Lower leg skin (tissue), 4 donors: Measurements from ENCODE around the gene GAS2L2. TPM values are rescaled to one million over a fixed set of nuclear protein-coding genes. Genes with fewer than 3 reads are reported as not detected.
A peak's percentile ranks its signal among the peaks of the same experiment; 100 is the strongest.

Experiments
- DNase-seq, 2 donors: peaks; one replicate each; pipeline ENCODE4 v3.0.0-alpha.2; 2019; ENCODE audit warnings: low spot score in 2 of 2
- H3K4me3 ChIP-seq: fragments of 200-600 bp; sonication (generic); 2 replicates; pipeline ENCODE4 v1.5.1; 2017; ENCODE audit warnings: mild to moderate bottlenecking, low read depth; ENCODE audit not compliant: poor library complexity, severe bottlenecking
- POLR2A ChIP-seq, 2 donors: fragments of 450-650 bp; IDR thresholded peaks; one replicate each; pipeline ENCODE4 v1.6.1; 2016 to 2017; ENCODE audit warnings: antibody characterized with exemption in 2 of 2, mild to moderate bottlenecking in 1 of 2, moderate library complexity in 1 of 2
- WGBS, 2 donors: methylation state at CpG; one replicate each; pipeline ENCODE4 v1.1.5; 2018; 5-methylcytosine and 5-hydroxymethylcytosine counted together
- intact Hi-C: fragments of 100-400 bp; cut with DNase I; formaldehyde crosslinking; loops from one replicate; pipeline ENCODE4 v1.15.0; 2023; ENCODE audit warnings: low total_unique reads
- total RNA-seq, 4 donors: library from RNA; depleted of rRNA; stranded (reverse); fragments of >200 nt; gene quantifications; one replicate each; pipeline ENCODE4 v1.1.0, GENCODE V29; 2016
- TF ChIP-seq, protein P1 (sequence below), 3 donors: fragments of 450-650 bp; IDR thresholded peaks; one replicate each; pipeline ENCODE4 v1.5.1; 2016; ENCODE audit warnings: antibody characterized with exemption in 3 of 3, mild to moderate bottlenecking in 3 of 3, moderate library complexity in 2 of 3

GAS2L2 gene
- total RNA-seq, 4 donors from 2014 or later: 0.93 TPM; not detected in 3

DNA sequence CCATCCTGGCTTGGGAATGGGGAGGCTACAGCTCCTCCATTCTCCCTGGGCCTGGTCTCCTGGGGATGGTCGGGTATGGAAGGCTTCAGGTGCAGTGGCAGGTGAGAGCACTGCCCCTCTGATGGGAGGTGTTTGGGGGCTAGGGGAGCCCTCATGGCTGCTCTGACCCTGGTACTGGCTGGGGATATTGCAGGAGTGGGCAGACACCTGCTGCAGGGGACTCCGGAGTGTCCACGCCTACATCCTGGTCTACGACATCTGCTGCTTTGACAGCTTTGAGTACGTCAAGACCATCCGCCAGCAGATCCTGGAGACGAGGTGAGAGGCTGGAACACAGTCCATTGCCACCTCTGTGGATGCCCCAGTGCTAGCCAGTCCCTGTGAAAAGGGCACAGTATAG is 12.8 kb downstream of the GAS2L2 start:
- WGBS, 2 donors: 88 to 94% methylated on average over 6 to 7 of the region's 7 CpGs
- H3K4me3 ChIP-seq: no peak overlapping the region
- DNase-seq: peak in 1 of 2 donors; percentile 68
- intact Hi-C loops: no loop called here
- TF ChIP-seq, protein P1, sequence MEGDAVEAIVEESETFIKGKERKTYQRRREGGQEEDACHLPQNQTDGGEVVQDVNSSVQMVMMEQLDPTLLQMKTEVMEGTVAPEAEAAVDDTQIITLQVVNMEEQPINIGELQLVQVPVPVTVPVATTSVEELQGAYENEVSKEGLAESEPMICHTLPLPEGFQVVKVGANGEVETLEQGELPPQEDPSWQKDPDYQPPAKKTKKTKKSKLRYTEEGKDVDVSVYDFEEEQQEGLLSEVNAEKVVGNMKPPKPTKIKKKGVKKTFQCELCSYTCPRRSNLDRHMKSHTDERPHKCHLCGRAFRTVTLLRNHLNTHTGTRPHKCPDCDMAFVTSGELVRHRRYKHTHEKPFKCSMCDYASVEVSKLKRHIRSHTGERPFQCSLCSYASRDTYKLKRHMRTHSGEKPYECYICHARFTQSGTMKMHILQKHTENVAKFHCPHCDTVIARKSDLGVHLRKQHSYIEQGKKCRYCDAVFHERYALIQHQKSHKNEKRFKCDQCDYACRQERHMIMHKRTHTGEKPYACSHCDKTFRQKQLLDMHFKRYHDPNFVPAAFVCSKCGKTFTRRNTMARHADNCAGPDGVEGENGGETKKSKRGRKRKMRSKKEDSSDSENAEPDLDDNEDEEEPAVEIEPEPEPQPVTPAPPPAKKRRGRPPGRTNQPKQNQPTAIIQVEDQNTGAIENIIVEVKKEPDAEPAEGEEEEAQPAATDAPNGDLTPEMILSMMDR (IDR thresholded peaks at IDR 0.05): no peak
- no peak for TF ChIP-seq POLR2A (IDR thresholded peaks at IDR 0.05)

DNA sequence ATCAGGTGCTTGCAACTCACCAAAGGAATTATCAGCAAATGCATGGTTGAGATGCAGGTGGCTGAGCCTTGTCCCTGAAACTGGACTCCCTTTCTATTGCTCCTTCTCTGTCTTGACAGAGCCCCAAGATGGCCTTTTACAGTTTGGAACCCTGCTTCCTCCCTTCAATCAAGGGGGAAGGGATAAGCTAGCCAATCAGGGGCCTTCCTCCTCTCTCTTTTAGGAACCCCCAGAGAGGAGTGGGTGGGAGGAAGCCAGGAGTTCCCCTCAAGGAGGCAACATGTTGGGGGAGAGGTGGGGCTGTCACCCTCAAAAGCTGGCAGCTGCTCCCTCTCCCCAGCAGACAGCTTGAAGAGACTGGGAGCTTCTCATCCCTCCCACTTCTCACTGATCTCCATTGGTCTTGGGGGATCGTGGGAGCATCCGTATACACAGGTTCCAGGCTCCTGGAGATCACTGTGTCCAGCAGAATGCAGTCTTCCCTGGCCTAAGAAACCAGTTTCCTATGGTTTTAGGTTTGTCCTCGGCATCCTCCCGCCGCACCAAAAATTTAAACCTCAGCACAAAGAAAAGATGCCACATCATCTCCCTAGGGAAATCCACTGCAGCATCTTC is 14.4 kb downstream of the GAS2L2 start:
- H3K4me3 ChIP-seq: no peak overlapping the region
- intact Hi-C loops: no loop called here
- TF ChIP-seq POLR2A (IDR thresholded peaks at IDR 0.05): no peak
- TF ChIP-seq, protein P1 (IDR thresholded peaks at IDR 0.05): no peak
- DNase-seq: peak in 1 of 2 donors; percentile 76
- WGBS, 2 donors: 89% methylated on average over 5 of the region's 5 CpGs

DNA sequence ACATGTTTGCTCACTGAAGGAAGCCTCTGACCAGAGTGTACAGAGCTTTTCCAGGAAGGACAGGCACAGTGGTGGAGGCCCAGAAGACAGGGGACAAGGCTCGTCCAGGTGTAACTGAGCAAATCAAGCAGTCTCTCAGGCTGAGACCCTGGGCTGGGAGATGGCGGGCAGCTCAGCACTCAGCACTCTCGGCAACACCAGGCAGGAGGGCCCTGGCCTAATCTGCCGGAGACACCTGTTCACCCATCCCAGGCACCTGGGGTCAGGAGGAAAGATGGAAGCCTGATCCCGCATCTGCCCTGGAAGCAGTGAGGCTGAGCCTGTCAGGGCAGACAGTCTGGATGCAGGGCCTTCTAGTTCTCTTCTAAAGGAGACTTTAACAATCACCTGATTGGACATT is 16.8 kb downstream of the GAS2L2 start:
- 95 to 96% methylated on average over 5 of the region's 5 CpGs for WGBS, 2 donors
- intact Hi-C loops: no loop called here
- TF ChIP-seq, protein P1 (IDR thresholded peaks at IDR 0.05): no peak
- no peak for TF ChIP-seq POLR2A (IDR thresholded peaks at IDR 0.05)
- DNase-seq: peak in 1 of 2 donors; percentile 79
- no peak overlapping the region for H3K4me3 ChIP-seq

DNA sequence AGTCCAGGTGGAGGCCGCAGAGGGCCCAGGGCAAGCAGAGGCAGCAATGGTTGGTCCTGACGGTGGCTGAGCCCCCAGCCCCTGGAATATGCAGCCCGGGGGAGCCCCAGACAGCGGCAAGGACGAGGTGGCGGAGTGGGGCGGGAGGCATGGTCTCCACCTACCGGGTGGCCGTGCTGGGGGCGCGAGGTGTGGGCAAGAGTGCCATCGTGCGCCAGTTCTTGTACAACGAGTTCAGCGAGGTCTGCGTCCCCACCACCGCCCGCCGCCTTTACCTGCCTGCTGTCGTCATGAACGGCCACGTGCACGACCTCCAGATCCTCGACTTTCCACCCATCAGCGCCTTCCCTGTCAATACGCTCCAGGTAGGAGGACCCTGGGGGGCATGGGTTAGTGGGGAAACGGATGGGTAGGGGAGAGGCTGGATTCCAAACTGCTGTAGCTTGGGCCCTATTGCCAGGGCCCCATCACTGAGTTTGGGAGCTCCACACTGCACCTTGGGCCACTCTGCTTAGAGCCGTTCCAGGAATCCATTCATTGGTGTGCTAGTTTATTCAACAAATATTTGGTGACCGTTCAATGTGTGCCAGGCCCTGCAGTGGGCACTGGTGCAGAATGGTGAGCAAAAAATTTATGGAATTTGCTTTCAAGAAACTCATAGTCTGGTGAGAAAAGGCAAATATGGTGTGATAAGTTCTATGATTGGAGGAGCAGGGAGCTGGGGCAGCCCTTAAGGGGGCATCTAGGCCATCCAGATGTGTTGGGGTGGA is 17.8 kb downstream of the GAS2L2 start:
- TF ChIP-seq, protein P1 (IDR thresholded peaks at IDR 0.05): no peak
- TF ChIP-seq POLR2A (IDR thresholded peaks at IDR 0.05): no peak
- intact Hi-C loops: no loop called here
- DNase-seq: peak in 1 of 2 donors; percentile 85
- WGBS, 2 donors: 82 to 90% methylated on average over 26 to 29 of the region's 29 CpGs
- no peak overlapping the region for H3K4me3 ChIP-seq

DNA sequence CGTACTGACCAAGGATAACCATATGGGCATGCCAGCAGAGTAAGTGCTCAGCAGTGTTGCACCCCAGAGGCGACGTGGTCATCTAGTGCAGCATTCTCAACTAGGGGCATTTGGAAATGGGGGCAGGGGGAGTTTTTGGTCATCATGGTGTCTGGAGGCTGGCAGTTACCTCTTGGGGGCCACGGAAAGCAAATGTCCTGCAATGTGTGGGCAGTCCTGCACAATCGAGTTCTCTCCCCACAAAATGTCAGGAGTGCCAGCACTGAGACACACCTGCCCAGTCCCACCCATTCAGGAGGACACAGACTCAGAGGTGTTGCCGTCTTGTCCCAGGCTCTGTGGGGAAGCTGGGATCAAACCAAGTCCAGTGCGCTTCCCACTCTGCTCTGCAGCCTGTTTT is 18.6 kb downstream of the GAS2L2 start:
- WGBS, 2 donors: 88 to 91% methylated on average over 7 of the region's 7 CpGs
- DNase-seq: peak in 1 of 2 donors; percentile 81
- no peak overlapping the region for H3K4me3 ChIP-seq
- TF ChIP-seq, protein P1 (IDR thresholded peaks at IDR 0.05): no peak
- TF ChIP-seq POLR2A (IDR thresholded peaks at IDR 0.05): no peak
- intact Hi-C loops: no loop called here
